Measurements from ENCODE around the gene CLEC7A. TPM values are rescaled to one million over a fixed set of nuclear protein-coding genes. Genes with fewer than 3 reads are reported as not detected.

CLEC7A gene
- total RNA-seq, 1 experiment from 2014 or later: not detected

GRCh38 chr12:10174986-10175614, 45.1 kb upstream of the CLEC7A start:
- Histone ChIP-seq H3K36me3 (ENCODE audit: control insufficient read depth, insufficient read depth, low read length) (no peaks in the 10 kb centered on the region), H3K4me1 (ENCODE audit: control insufficient read depth, insufficient read depth, low read length) (peaks cover 5% of the 10 kb centered on the region; the same call in 1 of the 2 replicates), H3K27me3 (ENCODE audit: control insufficient read depth, insufficient read depth, low read length) (no peaks in the 10 kb centered on the region), H3K27ac (ENCODE audit: low read length) (no peak overlapping the region; the same call in 1 of the 2 replicates), H3K4me3 (ENCODE audit: low read depth in 2 of 2, low read length in 2 of 2) (no peak overlapping the region), H3K9me3 (ENCODE audit: control insufficient read depth, insufficient read depth, low read depth, low read length) (no peaks in the 10 kb centered on the region)
- in situ Hi-C loops (cut with HindIII; ENCODE audit: low pct_unique_long_range_greater_than_20kb, low sequenced_read_pairs): no loop called here
- BruUV-seq (replicated peaks): no TSS peak
- DNase-seq (ENCODE audit: low read depth, low spot score) (no peak), ATAC-seq (no peak)
- CTCF ChIA-PET: interaction anchor here (2.2 kb wide), 1 partner anchor 22 kb away, joined by 7 read pairs; no protein-coding TSS in a partner anchor
- TF ChIP-seq CTCF (IDR thresholded peaks at IDR 0.05) (no peak), TCF7L2 (IDR thresholded peaks at IDR 0.05; ENCODE audit: low read depth, low read length) (no peak), REST (IDR thresholded peaks at IDR 0.05; ENCODE audit: insufficient read depth in 1 of 2, low read depth in 2 of 2, low read length in 1 of 2) (no peak), POLR2AphosphoS5 (IDR thresholded peaks at IDR 0.05; ENCODE audit: low read depth, low read length) (no peak), SIN3A (IDR thresholded peaks at IDR 0.05; ENCODE audit: borderline replicate concordance, insufficient read depth, low read depth, low read length) (no peak)
- POLR2A ChIA-PET: no interaction called here
- intact Hi-C loops (cut with micrococcal nuclease; ENCODE audit: unreplicated experiment): no loop called here

DNA sequence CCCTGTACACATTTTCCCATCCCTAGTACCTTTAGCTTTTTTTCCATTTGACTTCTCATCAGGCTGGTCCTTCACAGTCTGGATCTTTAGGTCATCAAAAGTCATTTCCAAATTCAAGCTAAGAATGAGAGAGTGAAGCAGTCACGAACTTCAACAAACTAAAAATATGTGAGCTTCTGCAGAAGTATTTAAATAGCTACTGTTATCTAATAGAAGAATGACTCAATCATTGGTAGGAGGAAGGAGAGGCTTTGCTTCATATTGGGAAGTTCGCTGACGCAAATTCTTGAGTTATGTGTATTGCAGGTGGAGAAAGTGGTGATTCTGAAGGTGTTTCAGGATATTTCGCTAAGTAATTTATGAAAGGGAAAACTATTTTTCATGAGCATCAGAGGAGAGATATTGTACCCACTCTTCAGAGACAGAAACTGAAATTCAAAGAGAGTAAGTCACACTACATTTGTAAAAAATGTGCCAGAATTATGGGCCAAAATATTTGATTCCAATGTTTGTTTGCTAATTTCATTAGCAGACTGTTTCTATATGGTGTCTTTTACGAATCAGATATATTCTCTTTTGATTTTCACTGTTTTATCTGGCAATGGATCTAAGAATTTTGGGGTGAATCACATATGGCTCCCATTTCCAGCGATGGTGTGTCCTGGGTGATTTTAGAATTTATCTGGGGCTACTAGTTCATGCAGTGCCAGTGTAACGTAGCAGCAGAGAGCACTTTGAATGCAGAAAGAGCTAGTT, 42.2 kb upstream of the CLEC7A start, which contains the start of gene OLR1:
Gene OLR1 (minus strand): TSS at position 160 of the 756 bp plus-strand sequence. CDS start 55 bp downstream, at position 105.
- Histone ChIP-seq H3K4me1 (ENCODE audit: control insufficient read depth, insufficient read depth, low read length) (peaks cover 10% of the 10 kb centered on the region), H3K36me3 (ENCODE audit: control insufficient read depth, insufficient read depth, low read length) (no peaks in the 10 kb centered on the region), H3K27ac (ENCODE audit: low read length) (peak within 1 kb of the TSS; percentile 65; the same call in 1 of the 2 replicates), H3K4me3 (ENCODE audit: low read depth in 2 of 2, low read length in 2 of 2) (no peak within 1 kb of the TSS), H3K9me3 (ENCODE audit: control insufficient read depth, insufficient read depth, low read depth, low read length) (no peaks in the 10 kb centered on the region), H3K27me3 (ENCODE audit: control insufficient read depth, insufficient read depth, low read length) (no peaks in the 10 kb centered on the region)
- no TSS peak for BruUV-seq (replicated peaks)
- DNase-seq (ENCODE audit: low read depth, low spot score) (no peak), ATAC-seq (no peak)
- TF ChIP-seq CTCF (IDR thresholded peaks at IDR 0.05) (no peak), SIN3A (IDR thresholded peaks at IDR 0.05; ENCODE audit: borderline replicate concordance, insufficient read depth, low read depth, low read length) (no peak), POLR2AphosphoS5 (IDR thresholded peaks at IDR 0.05; ENCODE audit: low read depth, low read length) (no peak), TCF7L2 (IDR thresholded peaks at IDR 0.05; ENCODE audit: low read depth, low read length) (no peak), REST (IDR thresholded peaks at IDR 0.05; ENCODE audit: insufficient read depth in 1 of 2, low read depth in 2 of 2, low read length in 1 of 2) (no peak)
- ChIA-PET POLR2A (no interaction called here), CTCF (interaction anchor here (0.8 kb wide), 1 partner anchor 19 kb away, joined by 3 read pairs; no protein-coding TSS in a partner anchor)
- intact Hi-C loops (cut with micrococcal nuclease; ENCODE audit: unreplicated experiment) (no loop called here), in situ Hi-C loops (cut with HindIII; ENCODE audit: low pct_unique_long_range_greater_than_20kb, low sequenced_read_pairs) (no loop called here)

All from Panc1 (cell line).